Neural progenitor cell (in vitro differentiated cells): Measurements from ENCODE around the gene PILRB.
A peak's percentile ranks its signal among the peaks of the same experiment; 100 is the strongest.

Source experiments
- EZH2 ChIP-seq: fragments of 200-600 bp; sonication (generic); IDR thresholded peaks from 2 replicates; pipeline ENCODE4 v1.6.1; 2017; ENCODE audit warnings: antibody characterized with exemption, mild to moderate bottlenecking, moderate library complexity
- TF ChIP-seq, protein P1 (sequence below): fragments of 200-600 bp; sonication (generic); IDR thresholded peaks from 2 replicates; pipeline ENCODE4 v1.5.1; 2017; ENCODE audit warnings: antibody characterized with exemption, mild to moderate bottlenecking

DNA sequence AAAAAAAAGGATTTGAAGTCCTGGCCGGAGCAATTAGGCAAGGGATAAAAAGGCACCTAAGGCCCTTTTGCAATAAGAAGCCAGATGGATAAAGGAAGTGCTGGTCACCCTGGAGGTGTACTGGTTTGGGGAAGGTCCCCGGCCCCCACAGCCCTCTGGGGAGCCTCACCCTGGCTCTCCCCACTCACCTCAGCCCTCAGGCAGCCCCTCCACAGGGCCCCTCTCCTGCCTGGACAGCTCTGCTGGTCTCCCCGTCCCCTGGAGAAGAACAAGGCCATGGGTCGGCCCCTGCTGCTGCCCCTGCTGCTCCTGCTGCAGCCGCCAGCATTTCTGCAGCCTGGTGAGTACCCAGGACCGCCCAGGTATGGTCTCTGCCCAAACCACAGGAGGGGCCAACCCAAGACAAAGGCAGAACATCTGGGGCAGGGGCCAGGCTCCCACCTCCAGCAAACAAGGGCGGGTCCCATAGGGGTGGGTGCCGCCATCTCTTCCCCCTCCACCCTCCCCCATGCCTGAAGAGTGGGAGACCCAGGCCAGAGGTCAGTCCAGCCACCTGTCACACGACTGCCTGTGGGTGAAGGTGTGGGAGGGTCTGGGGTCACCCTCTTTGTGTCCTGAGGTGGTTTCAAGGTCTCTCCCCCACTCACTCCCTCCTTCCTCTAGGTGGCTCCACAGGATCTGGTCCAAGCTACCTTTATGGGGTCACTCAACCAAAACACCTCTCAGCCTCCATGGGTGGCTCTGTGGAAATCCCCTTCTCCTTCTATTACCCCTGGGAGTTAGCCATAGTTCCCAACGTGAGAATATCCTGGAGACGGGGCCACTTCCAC is at the start of gene PILRB:
- no peak for TF ChIP-seq EZH2
- TF ChIP-seq, protein P1, sequence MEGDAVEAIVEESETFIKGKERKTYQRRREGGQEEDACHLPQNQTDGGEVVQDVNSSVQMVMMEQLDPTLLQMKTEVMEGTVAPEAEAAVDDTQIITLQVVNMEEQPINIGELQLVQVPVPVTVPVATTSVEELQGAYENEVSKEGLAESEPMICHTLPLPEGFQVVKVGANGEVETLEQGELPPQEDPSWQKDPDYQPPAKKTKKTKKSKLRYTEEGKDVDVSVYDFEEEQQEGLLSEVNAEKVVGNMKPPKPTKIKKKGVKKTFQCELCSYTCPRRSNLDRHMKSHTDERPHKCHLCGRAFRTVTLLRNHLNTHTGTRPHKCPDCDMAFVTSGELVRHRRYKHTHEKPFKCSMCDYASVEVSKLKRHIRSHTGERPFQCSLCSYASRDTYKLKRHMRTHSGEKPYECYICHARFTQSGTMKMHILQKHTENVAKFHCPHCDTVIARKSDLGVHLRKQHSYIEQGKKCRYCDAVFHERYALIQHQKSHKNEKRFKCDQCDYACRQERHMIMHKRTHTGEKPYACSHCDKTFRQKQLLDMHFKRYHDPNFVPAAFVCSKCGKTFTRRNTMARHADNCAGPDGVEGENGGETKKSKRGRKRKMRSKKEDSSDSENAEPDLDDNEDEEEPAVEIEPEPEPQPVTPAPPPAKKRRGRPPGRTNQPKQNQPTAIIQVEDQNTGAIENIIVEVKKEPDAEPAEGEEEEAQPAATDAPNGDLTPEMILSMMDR, result peak; percentile 23
